ENCODE results near the gene G6PC2. TPM values are rescaled to one million over a fixed set of nuclear protein-coding genes. Genes with fewer than 3 reads are reported as not detected.

Gene G6PC2, protein sequence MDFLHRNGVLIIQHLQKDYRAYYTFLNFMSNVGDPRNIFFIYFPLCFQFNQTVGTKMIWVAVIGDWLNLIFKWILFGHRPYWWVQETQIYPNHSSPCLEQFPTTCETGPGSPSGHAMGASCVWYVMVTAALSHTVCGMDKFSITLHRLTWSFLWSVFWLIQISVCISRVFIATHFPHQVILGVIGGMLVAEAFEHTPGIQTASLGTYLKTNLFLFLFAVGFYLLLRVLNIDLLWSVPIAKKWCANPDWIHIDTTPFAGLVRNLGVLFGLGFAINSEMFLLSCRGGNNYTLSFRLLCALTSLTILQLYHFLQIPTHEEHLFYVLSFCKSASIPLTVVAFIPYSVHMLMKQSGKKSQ
- polyA plus RNA-seq (2013) = not detected in 2 replicates

DNA sequence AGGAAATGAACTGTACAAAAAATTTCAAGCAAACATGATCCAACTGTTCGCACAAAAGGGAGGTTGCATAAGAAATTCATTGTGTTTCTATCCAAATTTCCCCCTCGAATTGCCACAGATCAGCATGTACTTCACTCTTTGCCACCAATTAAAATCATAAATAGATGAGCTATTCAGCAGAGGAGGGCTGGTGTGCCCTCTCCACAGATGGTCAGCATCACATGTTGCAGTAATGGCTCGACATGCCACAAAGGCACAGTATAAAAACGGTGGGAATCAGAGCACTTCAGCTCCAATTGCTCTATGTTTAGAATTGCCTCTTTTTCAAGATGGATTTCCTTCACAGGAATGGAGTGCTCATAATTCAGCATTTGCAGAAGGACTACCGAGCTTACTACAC lies at the start of gene G6PC2:
Gene G6PC2 (plus strand): TSS at position 289 of the 400 bp plus-strand sequence. CDS start 41 bp downstream, at position 330.
- H3K4me2 ChIP-seq (ENCODE audit: low read length) = no peak within 1 kb of the TSS
- H4K91ac ChIP-seq (ENCODE audit: low read depth, low read length) = no peak within 1 kb of the TSS
- no peak within 1 kb of the TSS for H2AFZ ChIP-seq (ENCODE audit: insufficient read depth, low read length, poor library complexity)
- H4K12ac ChIP-seq (ENCODE audit: low read depth, low read length) = no peak within 1 kb of the TSS
- H3K9ac ChIP-seq (ENCODE audit: low read length) = no peak within 1 kb of the TSS
- no peak within 1 kb of the TSS for H3K4ac ChIP-seq (ENCODE audit: low read depth, low read length)
- no peak within 1 kb of the TSS for H2BK120ac ChIP-seq (ENCODE audit: insufficient read depth, low read length, poor library complexity)
- no peak within 1 kb of the TSS for H3K4me3 ChIP-seq (ENCODE audit: low read depth, low read length)
- DNase-seq = no peak
- H2BK5ac ChIP-seq (ENCODE audit: low read depth, low read length, poor library complexity) = no peak within 1 kb of the TSS
- no peaks in the 10 kb centered on the region for H3K4me1 ChIP-seq (ENCODE audit: control insufficient read depth in 1 of 2, insufficient read depth in 2 of 2, low read length in 2 of 2)
- no peaks in the 10 kb centered on the region for H3K36me3 ChIP-seq (ENCODE audit: control insufficient read depth in 1 of 2, insufficient read depth in 2 of 2, low read length in 2 of 2)
- H3K79me2 ChIP-seq (ENCODE audit: control insufficient read depth, insufficient read depth, low read length, poor library complexity) = no peaks in the 10 kb centered on the region
- H3K9me3 ChIP-seq (ENCODE audit: insufficient read depth, low read depth, low read length) = no peaks in the 10 kb centered on the region
- H2BK12ac ChIP-seq (ENCODE audit: low read length) = no peak within 1 kb of the TSS
- H4K8ac ChIP-seq (ENCODE audit: low read depth, low read length) = no peak within 1 kb of the TSS
- no peak within 1 kb of the TSS for H2AK5ac ChIP-seq (ENCODE audit: low read length)
- H3K23ac ChIP-seq (ENCODE audit: low read length) = no peak within 1 kb of the TSS
- no peaks in the 10 kb centered on the region for H3K79me1 ChIP-seq (ENCODE audit: low read length)
- WGBS (ENCODE audit: extremely low coverage, insufficient coverage, insufficient read length) = no CpG with 5 or more reads among the region's 5 CpGs
- H3K27me3 ChIP-seq (ENCODE audit: insufficient read depth, low read length) = no peaks in the 10 kb centered on the region
- no peak within 1 kb of the TSS for H3K18ac ChIP-seq (ENCODE audit: low read length)
- no peak within 1 kb of the TSS for H3K14ac ChIP-seq (ENCODE audit: low read length)
- no peak within 1 kb of the TSS for H3K27ac ChIP-seq (ENCODE audit: low read depth, low read length)

DNA sequence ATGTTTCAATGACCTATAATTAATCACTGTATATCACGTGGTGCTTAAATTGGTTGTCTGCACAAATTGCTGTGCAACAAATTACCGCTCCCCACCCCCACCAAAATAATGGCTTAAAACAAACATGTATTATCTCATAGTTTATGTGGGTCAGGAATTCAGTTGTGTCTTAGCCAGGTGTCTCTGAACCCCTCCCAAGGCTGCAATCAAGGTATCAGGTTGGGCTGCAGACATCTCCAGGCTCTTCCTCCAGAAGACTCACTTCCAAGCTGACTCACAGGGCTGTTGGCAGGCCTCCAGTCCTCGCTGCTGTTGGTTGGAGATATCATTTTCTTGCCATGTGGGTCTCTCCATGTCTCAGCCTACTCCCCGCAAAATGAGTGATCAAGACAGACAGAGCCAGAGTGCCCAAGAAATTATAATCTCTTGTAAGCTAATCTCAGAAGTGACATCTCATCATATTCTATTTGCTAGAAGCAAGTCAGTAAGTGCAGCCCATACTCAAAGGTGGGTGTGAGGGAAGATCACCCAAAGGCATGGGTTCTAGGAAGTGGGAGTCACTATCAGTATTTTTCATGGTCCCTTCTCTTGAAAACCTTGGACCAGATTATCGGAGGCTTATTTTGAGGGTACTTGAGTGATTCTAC lies 49.3 kb upstream of the G6PC2 start:
- no peaks in the 10 kb centered on the region for H3K36me3 ChIP-seq (ENCODE audit: control insufficient read depth in 1 of 2, insufficient read depth in 2 of 2, low read length in 2 of 2)
- peaks cover 1% of the 10 kb centered on the region for H3K79me2 ChIP-seq (ENCODE audit: control insufficient read depth, insufficient read depth, low read length, poor library complexity)
- DNase-seq = peak; percentile 40 to 51
- no peak overlapping the region for H2BK5ac ChIP-seq (ENCODE audit: low read depth, low read length, poor library complexity)
- H3K14ac ChIP-seq (ENCODE audit: low read length) = no peak overlapping the region
- H3K4me3 ChIP-seq (ENCODE audit: low read depth, low read length) = no peak overlapping the region
- H3K4ac ChIP-seq (ENCODE audit: low read depth, low read length) = no peak overlapping the region
- H2AFZ ChIP-seq (ENCODE audit: insufficient read depth, low read length, poor library complexity) = no peak overlapping the region
- H2BK12ac ChIP-seq (ENCODE audit: low read length) = no peak overlapping the region
- H3K9me3 ChIP-seq (ENCODE audit: insufficient read depth, low read depth, low read length) = no peaks in the 10 kb centered on the region
- no peak overlapping the region for H2AK5ac ChIP-seq (ENCODE audit: low read length)
- WGBS (ENCODE audit: extremely low coverage, insufficient coverage, insufficient read length) = no CpG with 5 or more reads among the region's 5 CpGs
- no peak overlapping the region for H3K27ac ChIP-seq (ENCODE audit: low read depth, low read length)
- H3K4me2 ChIP-seq (ENCODE audit: low read length) = no peak overlapping the region
- no peaks in the 10 kb centered on the region for H3K27me3 ChIP-seq (ENCODE audit: insufficient read depth, low read length)
- no peak overlapping the region for H4K8ac ChIP-seq (ENCODE audit: low read depth, low read length)
- H4K12ac ChIP-seq (ENCODE audit: low read depth, low read length) = no peak overlapping the region
- no peaks in the 10 kb centered on the region for H3K79me1 ChIP-seq (ENCODE audit: low read length)
- H3K9ac ChIP-seq (ENCODE audit: low read length) = no peak overlapping the region
- no peak overlapping the region for H2BK120ac ChIP-seq (ENCODE audit: insufficient read depth, low read length, poor library complexity)
- H3K23ac ChIP-seq (ENCODE audit: low read length) = no peak overlapping the region
- H4K91ac ChIP-seq (ENCODE audit: low read depth, low read length) = no peak overlapping the region
- peaks cover 0 to 2% of the 10 kb centered on the region in 2 experiments for H3K4me1 ChIP-seq (ENCODE audit: control insufficient read depth in 1 of 2, insufficient read depth in 2 of 2, low read length in 2 of 2)
- H3K18ac ChIP-seq (ENCODE audit: low read length) = no peak overlapping the region

DNA sequence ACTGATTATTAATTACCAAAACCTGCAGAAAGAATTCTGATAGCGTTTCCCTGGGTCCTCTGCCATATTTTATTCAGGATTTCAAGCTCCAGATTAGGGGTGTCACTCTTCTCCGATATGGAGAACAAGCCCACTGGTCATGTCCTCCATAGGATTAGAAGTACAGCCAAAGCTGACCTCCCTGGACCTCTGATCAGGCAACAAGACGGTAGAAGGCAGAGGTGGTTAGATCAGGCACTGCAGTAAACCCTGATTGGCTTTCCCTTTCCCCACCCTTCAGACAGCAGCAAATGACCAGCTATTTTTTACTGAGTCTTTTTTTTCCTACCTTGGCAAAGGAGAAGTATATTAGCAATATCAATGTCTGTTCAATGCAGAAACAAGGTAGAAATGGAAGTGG lies 48.6 kb upstream of the G6PC2 start:
- Histone ChIP-seq H3K36me3 (ENCODE audit: control insufficient read depth in 1 of 2, insufficient read depth in 2 of 2, low read length in 2 of 2) (no peaks in the 10 kb centered on the region), H3K9me3 (ENCODE audit: insufficient read depth, low read depth, low read length) (no peaks in the 10 kb centered on the region), H4K8ac (ENCODE audit: low read depth, low read length) (no peak overlapping the region), H4K12ac (ENCODE audit: low read depth, low read length) (no peak overlapping the region), H3K23ac (ENCODE audit: low read length) (no peak overlapping the region), H3K79me2 (ENCODE audit: control insufficient read depth, insufficient read depth, low read length, poor library complexity) (peaks cover 1% of the 10 kb centered on the region), H3K18ac (ENCODE audit: low read length) (no peak overlapping the region), H2AK5ac (ENCODE audit: low read length) (no peak overlapping the region), H3K14ac (ENCODE audit: low read length) (no peak overlapping the region), H3K4me3 (ENCODE audit: low read depth, low read length) (no peak overlapping the region), H3K4me1 (ENCODE audit: control insufficient read depth in 1 of 2, insufficient read depth in 2 of 2, low read length in 2 of 2) (peaks cover 0 to 2% of the 10 kb centered on the region in 2 experiments), H3K27me3 (ENCODE audit: insufficient read depth, low read length) (no peaks in the 10 kb centered on the region), H3K4ac (ENCODE audit: low read depth, low read length) (no peak overlapping the region), H3K4me2 (ENCODE audit: low read length) (no peak overlapping the region), H3K79me1 (ENCODE audit: low read length) (no peaks in the 10 kb centered on the region), H2AFZ (ENCODE audit: insufficient read depth, low read length, poor library complexity) (no peak overlapping the region), H3K9ac (ENCODE audit: low read length) (no peak overlapping the region), H2BK120ac (ENCODE audit: insufficient read depth, low read length, poor library complexity) (no peak overlapping the region), H2BK12ac (ENCODE audit: low read length) (no peak overlapping the region), H4K91ac (ENCODE audit: low read depth, low read length) (no peak overlapping the region), H2BK5ac (ENCODE audit: low read depth, low read length, poor library complexity) (no peak overlapping the region), H3K27ac (ENCODE audit: low read depth, low read length) (no peak overlapping the region)
- no peak for DNase-seq
- WGBS (ENCODE audit: extremely low coverage, insufficient coverage, insufficient read length) = no CpG with 5 or more reads among the region's 3 CpGs

DNA sequence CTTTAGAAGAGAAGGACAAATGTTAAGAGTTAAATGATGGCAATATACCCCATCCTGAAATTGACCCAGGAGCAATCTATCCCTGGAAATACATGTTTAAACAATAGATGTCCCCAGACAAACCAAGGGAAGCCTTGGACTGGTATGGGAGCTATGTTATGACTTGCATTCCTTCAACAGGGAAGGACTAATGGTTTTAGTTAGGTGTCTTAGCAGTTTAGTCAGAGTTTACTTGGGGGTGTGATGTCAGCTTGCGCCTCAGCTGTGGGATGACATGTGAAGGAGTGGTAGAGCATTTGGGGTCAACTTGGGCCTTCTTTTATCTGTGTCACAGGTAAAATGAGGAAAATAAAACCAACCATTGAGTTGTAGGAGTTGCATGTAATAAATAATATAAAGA lies 47.6 kb upstream of the G6PC2 start:
- Histone ChIP-seq H3K36me3 (ENCODE audit: control insufficient read depth in 1 of 2, insufficient read depth in 2 of 2, low read length in 2 of 2) (no peaks in the 10 kb centered on the region), H3K4me2 (ENCODE audit: low read length) (no peak overlapping the region), H3K9me3 (ENCODE audit: insufficient read depth, low read depth, low read length) (no peaks in the 10 kb centered on the region), H2BK5ac (ENCODE audit: low read depth, low read length, poor library complexity) (no peak overlapping the region), H4K91ac (ENCODE audit: low read depth, low read length) (no peak overlapping the region), H3K79me1 (ENCODE audit: low read length) (no peaks in the 10 kb centered on the region), H3K23ac (ENCODE audit: low read length) (no peak overlapping the region), H3K18ac (ENCODE audit: low read length) (no peak overlapping the region), H3K9ac (ENCODE audit: low read length) (no peak overlapping the region), H2BK12ac (ENCODE audit: low read length) (no peak overlapping the region), H3K4ac (ENCODE audit: low read depth, low read length) (no peak overlapping the region), H2AK5ac (ENCODE audit: low read length) (no peak overlapping the region), H3K27ac (ENCODE audit: low read depth, low read length) (no peak overlapping the region), H3K27me3 (ENCODE audit: insufficient read depth, low read length) (no peaks in the 10 kb centered on the region), H2AFZ (ENCODE audit: insufficient read depth, low read length, poor library complexity) (no peak overlapping the region), H3K4me1 (ENCODE audit: control insufficient read depth in 1 of 2, insufficient read depth in 2 of 2, low read length in 2 of 2) (peaks cover 0 to 2% of the 10 kb centered on the region in 2 experiments), H4K12ac (ENCODE audit: low read depth, low read length) (no peak overlapping the region), H4K8ac (ENCODE audit: low read depth, low read length) (no peak overlapping the region), H3K79me2 (ENCODE audit: control insufficient read depth, insufficient read depth, low read length, poor library complexity) (peaks cover 1% of the 10 kb centered on the region), H3K14ac (ENCODE audit: low read length) (no peak overlapping the region), H2BK120ac (ENCODE audit: insufficient read depth, low read length, poor library complexity) (no peak overlapping the region), H3K4me3 (ENCODE audit: low read depth, low read length) (no peak overlapping the region)
- DNase-seq = peak; percentile 17 to 28
- no CpG with 5 or more reads among the region's 1 CpG for WGBS (ENCODE audit: extremely low coverage, insufficient coverage, insufficient read length)
